T47D (cell line): ENCODE results near the gene SLC18A2.

Experiments used
- DNase-seq, 2 experiments: peaks; one replicate each; pipeline versions ENCODE4 v3.0.0 to v3.0.0-alpha.2; 2011 to 2012; ENCODE audit warnings: low read depth in 1 of 2, low spot score in 1 of 2
- JUND ChIP-seq: IDR thresholded peaks from 2 replicates; pipeline ENCODE4 v1.6.1; 2012; ENCODE audit warnings: low read depth
- in situ Hi-C: cut with HindIII; loops from 2 replicates; pipeline ENCODE4 v1.10.0; 2016; ENCODE audit warnings: low sequenced_read_pairs, low pct_unique_long_range_greater_than_20kb

The SLC18A2 gene

GRCh38 chr10:117313641-117314040, 72.7 kb downstream of the SLC18A2 start:
- no peak for TF ChIP-seq JUND
- no peak for DNase-seq
- in situ Hi-C loops: no loop called here

GRCh38 chr10:117316701-117317100, 75.8 kb downstream of the SLC18A2 start:
- no peak for DNase-seq
- TF ChIP-seq JUND: no peak
- in situ Hi-C loops: no loop called here

GRCh38 chr10:117318909-117319308, 78.0 kb downstream of the SLC18A2 start:
- in situ Hi-C loops: no loop called here
- no peak for TF ChIP-seq JUND
- DNase-seq: no peak

- in situ Hi-C loops: no loop called here
- DNase-seq: peak in 1 of 2 experiments; percentile 31
- TF ChIP-seq JUND: no peak
These were observed 79.2 kb downstream of the SLC18A2 start for GRCh38 chr10:117320050-117320665.

GRCh38 chr10:117322260-117322659, 81.3 kb downstream of the SLC18A2 start:
- in situ Hi-C loops: no loop called here
- DNase-seq: no peak
- no peak for TF ChIP-seq JUND

GRCh38 chr10:117324367-117324766, 83.5 kb downstream of the SLC18A2 start:
- in situ Hi-C loops: no loop called here
- DNase-seq: no peak
- TF ChIP-seq JUND: no peak

- TF ChIP-seq JUND: no peak
- peak in 1 of 2 experiments; percentile 6 for DNase-seq
- in situ Hi-C loops: no loop called here
These were observed 86.3 kb downstream of the SLC18A2 start for GRCh38 chr10:117327262-117327661.
